HG03064 (cell line): Measurements from ENCODE around the gene BLVRA.

ENCODE experiments used
- ATAC-seq: cut with Tn5 transposase; IDR thresholded peaks from one replicate; pipeline ENCODE4 v1.9.1; 2021; ENCODE audit warnings: low read depth; ENCODE audit not compliant: unreplicated experiment

BLVRA gene

DNA sequence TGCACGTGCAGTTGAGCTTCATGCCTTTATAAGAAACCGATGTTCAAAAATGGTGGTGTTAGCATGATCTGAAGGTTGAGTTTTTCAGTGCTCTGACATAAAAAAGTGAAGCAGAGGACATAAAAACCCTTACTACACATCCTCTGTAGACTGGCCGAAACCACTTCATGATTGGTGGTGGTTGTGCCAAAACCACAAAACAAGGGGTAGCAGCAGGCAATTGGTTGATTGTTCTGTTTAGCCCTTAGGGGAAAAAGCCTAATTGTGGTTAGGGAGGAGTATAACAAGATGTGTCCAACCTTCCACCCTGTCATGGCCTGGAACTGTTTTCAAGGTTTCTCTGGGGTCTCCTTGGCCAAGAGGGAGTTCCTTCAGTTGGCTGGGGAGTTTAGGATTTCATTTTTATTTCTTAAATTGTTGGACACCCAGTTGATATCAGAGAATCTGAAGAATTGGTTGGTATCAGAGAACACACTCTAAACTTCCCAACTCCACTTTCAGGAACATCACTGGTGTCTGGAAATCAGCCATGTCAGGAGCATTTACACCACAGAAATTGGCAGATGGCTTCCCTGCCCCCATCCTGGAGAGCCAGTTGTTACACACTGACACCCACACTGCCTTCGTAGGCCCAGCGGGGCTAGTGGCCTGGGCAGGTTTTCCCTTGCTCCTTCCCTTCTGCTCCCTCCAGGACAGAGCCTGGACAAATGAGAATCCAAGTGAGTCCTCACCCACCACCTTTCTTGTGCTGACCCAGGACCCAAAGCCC lies 92.1 kb downstream of the BLVRA start:
- ATAC-seq = no peak

DNA sequence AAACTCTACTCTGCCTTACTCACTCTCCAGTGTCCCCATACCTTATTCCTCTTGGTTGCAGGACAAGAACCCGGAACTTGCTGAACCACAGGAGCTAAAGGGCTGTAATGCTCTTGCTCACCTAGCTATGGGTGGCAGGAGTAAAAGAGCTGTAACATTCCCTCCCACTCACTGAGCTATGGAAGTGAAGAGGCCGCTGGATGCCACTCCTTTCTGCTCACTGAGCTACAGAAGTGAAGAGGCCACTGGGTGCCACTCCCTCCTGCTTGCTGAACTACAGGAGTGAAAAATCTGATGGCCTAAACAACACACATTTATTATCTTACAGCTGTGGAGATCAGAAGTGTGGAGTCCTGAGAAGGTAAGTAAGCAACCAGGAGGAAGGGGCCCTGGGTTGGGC lies 93.3 kb downstream of the BLVRA start:
- ATAC-seq = no peak

- ATAC-seq = no peak
Measured at GRCh38 chr7:43855176-43855575, 96.7 kb downstream of the BLVRA start.

- ATAC-seq = no peak
Measured at GRCh38 chr7:43856316-43856715, 97.8 kb downstream of the BLVRA start.
